Midbrain (tissue), 1 donor: ENCODE data around the gene PSME4.
"Not testable (repeated sequence)": the region's sequence is repeated elsewhere in the genome, so short reads cannot be mapped to it uniquely, and the experiment has no call there.

Source experiments
- DNase-seq: peaks from one replicate; lab custom pipeline; 2025; lab: John Stamatoyannopoulos, UW

PSME4 gene

DNA sequence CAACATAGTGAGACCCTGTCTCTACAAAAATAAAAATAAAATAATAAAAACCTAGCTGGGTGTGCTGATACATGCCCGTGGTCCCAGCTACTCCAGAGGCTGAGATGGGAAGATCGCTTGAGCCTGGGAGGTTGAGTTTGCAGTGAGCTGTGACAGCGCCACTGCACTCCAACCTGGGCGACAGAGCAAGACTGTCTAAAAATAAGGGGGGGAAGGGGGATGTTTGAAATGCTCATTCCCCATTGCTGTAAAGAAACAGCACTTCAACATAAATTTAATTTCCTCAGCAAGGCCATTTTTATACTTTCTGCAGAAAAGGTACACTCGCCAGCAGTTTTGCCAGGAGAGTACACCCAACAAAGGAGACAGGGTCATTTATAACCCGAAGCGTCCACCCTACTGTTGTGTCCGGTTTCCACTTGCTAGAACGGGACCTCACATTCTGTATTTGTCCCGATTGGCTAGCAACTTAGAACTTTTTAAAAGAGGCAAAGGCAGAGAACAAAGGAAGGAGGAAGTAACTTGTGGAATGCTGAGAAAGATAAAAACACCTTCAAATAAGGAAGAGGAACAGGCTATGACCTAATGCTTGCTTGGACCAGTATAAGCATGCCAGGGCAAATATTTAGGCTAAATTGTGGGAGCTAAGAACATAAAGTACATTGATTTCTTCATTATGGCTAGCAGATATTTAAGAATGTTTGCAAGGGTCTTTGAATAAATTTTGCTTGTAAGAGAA lies 9.1 kb downstream of the PSME4 start:
- not testable (repeated sequence) for DNase-seq

DNA sequence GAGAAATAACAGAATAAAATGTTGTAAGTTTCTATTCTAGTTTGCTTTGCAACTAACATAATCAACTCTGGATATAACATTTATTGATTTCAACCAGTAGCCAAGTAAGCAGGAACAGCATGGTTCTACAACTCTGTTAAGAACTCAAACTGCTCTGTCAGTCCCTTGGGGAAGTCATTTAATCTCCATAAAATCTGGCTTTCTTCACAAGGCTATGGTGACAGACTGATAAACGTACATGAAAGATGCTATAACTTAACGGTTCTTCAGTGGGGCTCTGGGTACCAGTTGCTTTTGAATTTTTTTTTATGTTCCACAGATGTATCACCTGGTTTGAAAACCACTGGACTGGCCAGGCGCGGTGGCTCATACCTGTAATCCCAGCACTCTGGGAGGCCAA lies 10.3 kb downstream of the PSME4 start:
- DNase-seq = no peak

DNA sequence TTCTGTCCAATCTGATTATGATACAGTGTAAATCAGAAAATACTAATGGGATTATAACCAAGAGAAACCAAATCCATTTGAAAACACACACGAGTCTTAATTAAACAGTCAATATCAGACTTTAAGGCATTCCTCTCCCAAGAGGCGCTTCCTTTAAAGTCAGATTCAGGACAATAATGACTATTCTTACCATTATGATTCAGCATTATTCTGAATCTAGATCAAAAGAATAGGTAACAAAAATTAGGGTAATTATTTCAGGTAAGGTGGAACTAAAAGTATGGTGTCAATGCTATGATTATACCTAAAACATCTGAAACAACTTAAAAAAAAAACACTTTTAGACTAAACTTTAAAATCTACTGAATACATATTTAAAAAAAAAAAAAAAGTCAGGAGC lies 12.3 kb downstream of the PSME4 start:
- DNase-seq = no peak

DNA sequence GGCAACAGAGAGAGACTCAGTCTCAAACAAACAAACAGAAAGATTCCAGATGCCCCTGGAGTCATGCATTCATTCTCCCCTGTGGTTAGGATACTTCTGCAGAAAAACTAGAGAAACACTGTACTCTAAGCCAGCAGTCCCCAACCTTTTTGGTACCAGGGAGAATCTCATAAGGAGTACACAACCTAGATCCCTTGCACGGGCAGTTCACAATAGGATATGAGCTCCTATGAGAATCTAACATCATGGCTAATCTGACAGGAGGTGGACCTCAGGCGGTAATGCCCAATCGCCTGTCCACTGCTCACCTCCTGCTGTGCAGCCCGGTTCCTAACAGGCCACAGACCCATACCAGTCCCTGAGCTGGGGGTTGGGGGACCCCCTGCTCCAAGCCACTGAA lies 18.3 kb downstream of the PSME4 start:
- no peak for DNase-seq

DNA sequence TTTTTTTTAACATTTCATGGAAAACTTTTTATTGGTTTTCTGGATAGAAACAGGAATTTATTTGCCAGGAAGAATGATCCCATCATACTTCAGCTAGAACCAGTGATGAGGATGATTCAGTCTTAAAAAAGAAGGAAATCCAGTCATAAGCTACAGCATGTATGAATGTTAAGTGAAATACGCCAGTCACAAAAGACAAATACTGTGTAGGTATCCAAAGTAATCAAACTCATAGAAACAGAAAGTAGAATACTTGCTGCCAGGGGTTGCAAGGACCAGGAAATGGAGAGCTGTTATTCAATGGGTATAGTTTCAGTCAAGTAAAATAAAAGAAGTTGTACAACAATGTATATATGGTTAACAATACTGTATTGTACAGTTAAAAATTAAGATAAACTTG lies 21.3 kb downstream of the PSME4 start:
- no peak for DNase-seq

DNA sequence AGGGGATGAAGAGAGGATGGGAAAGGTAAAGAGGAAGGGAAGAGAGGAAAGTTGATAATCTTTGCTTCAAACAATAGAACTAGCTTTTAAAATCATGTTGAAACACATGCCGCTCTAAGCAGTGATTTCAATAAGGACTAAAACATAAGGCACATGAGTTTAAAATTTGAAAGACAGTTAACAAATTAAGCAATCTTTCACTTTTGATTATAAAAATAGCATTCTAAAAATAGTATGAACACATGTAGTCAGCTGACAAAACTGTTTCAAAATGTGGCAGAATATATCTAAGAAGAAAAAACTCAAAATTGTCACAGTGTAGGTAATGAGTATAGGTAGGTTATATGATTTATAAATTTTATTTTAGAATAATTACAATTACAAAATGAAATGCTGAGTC lies 25.3 kb downstream of the PSME4 start:
- no peak for DNase-seq

DNA sequence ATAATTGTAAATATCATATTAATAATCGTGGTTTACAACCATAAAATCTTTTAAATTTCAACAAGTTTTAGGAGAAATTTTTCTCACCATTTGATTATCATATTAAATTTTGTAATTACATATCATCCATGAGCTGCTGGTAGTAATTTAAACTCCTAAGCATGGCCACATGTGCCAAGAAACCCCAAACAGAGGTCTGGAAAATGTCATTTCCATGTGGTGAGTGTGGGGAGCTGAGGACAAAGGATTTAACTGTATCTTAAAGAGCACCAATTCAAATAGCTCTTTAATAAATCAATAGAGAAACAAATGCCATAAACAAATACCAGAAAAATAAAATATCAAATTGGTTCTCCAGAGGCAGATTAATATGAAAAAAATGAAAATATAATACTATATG lies 26.3 kb downstream of the PSME4 start:
- no peak for DNase-seq

DNA sequence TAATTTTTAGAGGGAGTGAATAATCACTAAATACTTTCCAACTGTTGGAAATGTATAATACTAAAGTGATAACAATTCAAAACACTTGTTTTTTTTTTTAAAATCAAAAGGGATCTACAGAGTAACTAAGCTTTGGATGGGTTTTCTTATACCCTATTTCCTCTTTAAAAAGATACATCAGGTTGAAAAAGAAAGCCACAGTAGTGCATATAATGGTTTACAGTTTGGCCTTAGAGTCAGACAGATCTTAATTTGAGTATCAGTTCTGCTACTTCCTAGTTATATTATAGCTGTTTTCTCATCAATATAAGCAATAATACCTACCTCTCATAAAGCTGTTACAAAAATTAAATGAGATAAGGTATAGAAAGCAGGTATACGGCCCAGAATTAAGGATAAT lies 28.5 kb downstream of the PSME4 start:
- no peak for DNase-seq

DNA sequence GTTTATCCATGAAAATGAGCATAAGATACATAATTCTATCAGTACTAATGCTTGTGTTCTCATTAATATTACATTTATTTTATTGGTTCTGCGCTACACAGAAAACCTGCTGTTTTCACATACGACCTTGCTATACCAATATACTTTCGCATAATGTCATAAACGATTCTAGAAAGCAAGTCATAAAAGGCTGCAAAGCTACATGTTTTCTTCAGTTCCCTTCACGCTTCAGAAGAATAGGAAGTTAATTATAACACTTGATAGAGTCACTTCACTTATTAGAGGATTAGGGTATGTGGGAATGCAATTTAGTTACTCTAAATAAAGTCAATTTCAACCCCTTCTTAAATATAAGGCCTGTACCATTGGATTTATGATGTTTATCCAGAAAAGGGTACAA lies 29.0 kb downstream of the PSME4 start:
- DNase-seq = no peak

DNA sequence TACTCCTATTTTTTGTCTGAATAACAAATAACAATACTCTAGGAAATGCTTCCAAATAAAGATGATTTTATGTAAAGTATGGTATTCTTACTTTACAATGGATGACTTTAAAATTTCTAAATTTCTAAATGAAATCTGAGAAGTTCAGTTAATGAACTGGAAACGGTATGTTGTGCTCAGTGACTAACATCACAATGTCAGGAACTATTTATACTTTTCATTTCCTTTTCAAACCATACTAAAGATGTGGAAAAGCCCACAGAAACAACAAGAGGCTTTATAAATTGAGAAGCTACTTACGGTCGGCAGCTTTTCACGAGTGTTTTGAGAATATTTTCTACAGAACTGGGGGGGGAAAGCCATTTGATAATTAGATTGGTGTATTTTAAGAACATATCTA lies 31.1 kb downstream of the PSME4 start:
- no peak for DNase-seq

DNA sequence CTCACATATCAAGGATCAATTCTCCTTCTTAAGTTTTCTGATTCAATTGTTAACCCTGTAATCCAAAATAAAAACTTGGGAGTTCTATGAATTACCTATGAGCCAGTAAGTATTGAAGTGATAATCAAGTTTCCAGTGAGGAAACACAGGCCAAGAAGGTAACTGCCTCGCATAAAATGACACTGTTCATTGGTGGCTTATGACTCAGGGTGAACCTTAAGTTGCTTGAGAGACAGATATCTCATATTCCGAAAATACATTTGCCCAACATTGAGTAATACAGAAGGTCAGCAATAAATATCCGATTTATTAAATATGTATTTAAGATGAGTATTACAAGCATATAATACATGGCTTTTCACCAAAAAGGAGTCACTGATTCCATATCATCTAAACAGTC lies 31.9 kb downstream of the PSME4 start:
- no peak for DNase-seq

DNA sequence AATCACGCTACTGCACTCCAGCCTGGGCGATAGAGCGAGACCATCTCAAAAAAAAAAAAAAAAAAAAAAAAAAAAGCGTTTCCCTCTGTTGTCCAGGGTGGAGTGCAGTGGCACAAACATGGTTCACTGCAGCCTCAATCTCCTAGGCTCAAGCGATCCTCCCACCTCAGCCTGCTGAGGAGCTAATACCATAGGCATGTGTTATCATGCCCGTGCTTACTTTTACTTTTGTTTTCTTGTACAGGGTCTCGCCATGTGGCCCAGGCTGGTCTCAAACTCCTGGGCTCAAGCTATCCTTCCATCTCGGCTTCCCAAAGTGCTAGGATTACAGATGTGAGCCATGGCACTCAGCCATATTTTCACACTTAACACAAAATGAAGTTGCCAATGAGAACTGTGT lies 37.5 kb downstream of the PSME4 start:
- no peak for DNase-seq

DNA sequence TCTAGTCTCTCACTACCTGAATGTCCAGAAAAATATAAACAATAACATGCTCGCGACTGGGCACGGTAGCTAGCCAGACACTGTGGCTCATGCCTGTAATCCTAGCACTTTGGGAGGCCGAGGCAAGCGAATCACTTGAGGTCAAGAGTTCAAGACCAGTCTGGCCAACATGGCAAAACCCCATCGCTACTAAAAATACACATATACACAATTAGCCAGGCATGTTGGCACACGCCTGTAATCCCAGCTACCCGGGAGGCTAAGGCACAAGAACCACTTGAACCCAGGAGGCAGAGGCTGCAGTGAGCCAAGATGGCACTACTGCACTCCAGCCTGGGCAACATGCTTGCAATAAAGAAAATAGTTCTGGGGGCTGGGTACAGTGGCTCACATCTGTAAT lies 44.5 kb downstream of the PSME4 start:
- not testable (repeated sequence) for DNase-seq

DNA sequence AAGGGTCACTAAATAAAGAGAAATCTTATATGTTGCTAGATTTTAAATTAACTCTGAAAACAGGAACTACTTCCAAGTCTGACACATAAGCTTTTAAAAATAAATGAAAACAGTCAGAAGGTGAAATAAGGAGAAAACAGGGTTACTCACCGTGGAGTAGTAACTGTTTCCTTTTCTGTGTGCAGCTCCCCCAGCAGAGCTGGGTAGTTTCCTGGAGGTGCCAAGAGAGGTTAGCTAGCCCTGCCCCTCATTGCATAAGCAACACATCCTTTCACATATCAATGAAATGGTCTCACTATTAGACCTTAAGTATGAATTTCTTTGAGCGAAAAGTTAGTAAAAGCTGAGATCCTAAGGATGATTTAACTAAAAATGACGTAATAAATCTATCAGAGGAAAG lies 57.1 kb downstream of the PSME4 start:
- DNase-seq = no peak

DNA sequence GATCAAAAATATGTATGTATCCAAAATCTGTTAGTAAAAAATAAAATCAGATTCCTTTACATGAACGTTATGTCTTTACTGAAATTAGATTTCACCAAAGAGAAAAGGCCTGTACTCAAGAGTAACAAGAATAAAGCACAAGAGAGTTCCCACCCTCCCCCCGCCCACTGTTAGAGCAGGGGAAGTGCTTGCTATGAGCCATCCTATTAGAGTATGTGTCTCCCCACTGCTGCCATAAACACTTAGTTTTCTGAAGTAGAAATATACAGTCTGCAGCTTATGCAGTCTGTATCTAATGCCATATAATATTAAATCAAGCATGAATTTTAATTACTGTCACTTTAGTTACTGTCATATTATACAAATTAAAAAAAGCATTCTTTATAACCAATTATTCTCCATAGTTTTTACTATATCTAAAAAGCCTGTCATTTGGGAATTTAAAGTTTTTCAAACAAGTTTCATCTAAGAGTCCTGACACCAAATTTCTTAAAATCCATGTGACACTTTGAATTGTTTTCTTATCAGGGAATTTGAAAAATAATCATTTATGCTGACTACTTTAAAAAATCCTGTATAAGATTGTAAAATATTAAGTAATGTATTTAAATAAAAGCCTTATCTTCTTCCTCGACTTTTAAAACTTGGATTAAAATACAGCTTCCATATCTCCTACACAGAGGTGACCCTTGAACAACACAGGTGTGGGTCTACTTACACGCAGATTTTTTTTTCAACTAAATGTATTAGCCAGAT lies 59.2 kb downstream of the PSME4 start:
- DNase-seq = no peak

DNA sequence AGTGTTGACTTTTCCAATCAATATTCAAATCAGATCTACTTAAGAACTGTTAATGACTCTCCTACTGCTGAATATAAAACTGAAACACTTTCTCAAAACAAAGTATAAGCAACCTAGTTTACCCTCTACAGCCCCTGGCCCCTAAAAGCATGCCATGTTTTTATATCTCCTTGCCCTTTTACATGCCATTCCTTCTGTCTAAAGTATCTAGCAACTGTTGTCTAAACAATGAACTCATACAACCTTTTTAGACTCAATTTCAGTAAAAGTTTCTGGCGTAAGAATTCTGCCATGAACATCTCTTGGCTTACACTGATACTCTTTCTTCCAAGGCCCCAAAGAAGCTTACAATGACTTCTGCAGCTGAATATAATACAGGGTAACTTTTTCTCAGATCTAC lies 63.2 kb downstream of the PSME4 start:
- no peak for DNase-seq

DNA sequence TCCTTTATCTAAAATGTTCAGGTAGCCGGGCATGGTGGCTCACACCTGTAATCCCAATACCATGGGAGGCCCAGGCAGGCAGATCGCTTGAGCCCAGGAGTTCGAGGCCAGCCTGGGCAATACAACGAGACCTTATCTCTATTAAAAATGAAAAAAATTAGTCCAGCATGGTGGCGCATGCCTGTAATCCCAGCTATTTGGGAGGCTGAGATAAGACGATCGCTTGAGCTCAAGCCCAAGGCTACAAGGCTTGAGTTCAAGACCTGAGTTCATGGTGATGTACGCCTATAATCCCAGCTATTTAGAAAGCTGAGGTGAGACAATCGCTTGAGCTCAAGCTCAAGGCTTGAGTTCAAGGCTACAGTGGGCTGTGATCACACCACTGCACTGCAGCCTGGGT lies 65.4 kb downstream of the PSME4 start:
- DNase-seq = no peak

DNA sequence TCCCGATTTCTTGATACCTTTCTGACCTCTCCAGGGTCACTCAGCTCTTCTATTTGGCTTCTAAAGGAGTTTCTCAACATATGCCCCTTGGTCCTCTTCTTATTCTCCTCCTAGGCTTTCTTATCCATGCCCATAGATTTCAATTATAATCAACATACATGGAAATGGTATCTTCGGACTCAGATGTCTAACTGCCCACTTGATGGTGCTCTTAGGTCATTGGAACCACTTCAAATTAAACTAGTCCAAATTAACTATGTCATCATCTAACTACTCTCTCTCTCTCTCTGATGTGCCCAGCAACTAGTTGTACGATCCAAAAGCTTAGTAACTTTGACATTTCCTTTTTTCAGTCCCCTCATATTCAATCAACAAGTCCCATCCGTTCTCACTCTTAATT lies 67.8 kb downstream of the PSME4 start:
- peak; percentile 35 for DNase-seq

DNA sequence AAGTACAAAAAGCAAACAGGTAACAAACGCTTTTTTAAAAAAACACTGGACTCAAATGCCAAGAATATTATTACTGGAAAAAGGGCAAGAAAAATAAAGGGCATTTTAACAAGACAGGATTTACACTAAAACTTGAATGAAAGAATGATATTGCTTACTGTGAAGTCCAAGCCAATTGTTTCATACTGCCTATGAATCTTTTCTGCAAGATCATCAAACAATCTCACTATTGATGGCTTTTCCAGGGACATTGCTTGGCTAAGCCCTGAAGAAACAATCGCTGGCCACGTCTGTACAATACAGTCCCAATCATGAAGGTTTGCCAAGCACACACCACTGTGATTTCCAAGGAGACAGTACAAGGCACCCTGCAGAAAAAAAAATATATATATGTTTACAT lies 69.6 kb downstream of the PSME4 start:
- no peak for DNase-seq

DNA sequence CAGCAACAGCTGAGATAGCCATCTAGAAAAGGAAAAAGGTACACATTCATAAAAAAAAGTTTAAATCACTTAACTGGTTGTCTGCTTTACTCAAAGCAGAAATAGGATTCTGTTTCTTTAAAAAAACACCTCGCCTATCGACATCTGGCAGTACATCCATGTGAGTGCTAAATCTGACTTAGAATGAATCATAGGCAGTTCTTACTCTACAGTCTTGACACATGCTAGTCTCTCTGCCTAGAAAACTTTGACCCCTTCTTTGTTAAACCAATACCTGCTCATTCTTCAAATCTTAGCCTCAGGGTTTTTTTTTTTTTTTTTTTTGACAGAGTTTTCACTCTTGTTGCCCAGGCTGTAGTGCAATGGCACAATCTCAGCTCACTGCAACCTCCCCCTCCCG lies 73.9 kb downstream of the PSME4 start:
- no peak for DNase-seq

DNA sequence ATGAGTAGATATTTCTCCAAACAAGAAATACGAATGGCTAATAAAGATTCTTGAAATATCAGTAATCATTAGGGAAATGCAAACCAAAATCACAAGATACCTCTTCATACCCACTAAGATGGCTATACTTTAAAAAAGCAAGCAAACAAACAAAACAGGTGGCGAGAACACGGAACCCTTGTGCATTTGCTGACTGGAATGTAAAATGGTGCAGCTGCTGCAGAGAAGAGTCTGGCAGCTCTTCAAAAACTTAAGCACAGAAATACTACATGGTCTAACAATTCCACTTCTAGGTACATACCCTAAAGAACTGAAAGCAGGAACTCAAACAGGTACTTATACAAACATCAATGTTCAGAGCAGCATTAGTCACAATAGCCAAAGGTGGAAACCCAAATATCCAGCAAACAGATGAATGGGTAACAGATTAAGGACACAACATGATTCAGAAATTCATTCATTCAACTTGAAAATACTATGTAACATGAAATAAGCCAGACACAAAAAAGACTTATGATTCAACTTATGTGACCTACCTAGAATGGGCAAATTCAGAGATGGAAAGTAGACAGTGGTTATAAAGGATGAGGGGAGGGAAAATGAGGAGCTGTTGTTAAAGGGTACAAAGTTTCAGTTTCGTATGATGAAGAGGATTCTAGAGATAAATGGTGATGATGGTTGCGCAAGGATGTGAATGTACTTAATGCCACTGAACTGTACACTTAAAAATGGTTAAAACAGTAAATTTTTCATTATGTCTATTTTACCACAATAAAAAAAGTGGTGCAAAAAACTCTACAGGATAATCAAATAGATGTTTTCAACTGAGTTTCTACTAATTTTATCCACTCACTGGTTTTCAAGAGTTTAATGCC lies 84.2 kb downstream of the PSME4 start:
- no peak for DNase-seq

DNA sequence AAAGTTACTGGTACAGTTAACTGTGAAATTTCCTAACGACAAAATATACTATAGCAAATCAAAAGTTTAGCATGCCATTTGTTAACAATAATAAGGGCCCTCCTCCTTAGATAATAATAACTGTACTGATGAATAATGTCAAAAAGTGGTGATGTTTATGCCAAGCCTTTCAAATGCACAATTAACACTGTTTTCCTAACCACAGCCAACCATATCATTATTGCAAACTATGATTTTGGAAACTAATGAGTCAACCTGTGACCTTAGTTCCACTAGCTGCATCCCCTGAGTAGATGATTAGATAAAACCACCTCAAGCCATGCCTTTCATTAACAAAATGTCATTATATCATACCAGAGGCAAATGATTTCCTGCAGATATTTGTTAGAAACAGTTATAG lies 85.9 kb downstream of the PSME4 start:
- no peak for DNase-seq

DNA sequence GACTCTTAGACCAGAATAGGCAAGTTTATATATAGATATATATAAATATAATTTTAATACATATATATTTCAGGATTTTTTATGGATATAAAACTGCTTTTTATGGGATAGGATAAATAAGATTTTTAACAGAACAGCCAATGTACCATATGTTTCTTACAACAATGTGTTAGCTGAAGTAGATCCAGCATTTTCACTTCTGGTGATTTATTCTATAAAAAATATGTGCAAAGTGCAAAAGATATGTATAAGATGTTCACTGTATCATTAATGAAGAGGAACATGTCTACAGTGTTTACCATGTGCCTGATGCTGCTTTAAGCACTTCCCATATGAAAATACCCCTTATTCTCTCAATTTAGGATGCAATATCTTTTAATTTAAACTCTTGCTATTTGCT lies 88.8 kb downstream of the PSME4 start:
- DNase-seq = no peak
